GM03348 (cell line): ENCODE data around the gene FER.

ENCODE experiments used
- DNase-seq: peaks from one replicate; pipeline ENCODE4 v3.0.0; 2012; ENCODE audit warnings: low spot score

FER gene

GRCh38 chr5:109246395-109246794 lies 498.7 kb downstream of the FER start:
- no peak for DNase-seq
